Adrenal gland (tissue), 12 donors: ENCODE data around the gene C1QB. TPM values are rescaled to one million over a fixed set of nuclear protein-coding genes. Genes with fewer than 3 reads are reported as not detected.

Source experiments
- DNase-seq, 7 donors: peaks; one replicate each; pipeline ENCODE4 v3.0.0-alpha.2; 2019 to 2020
- H3K27ac ChIP-seq, 5 donors: fragments of 200-600 bp; sonication (generic) in 4 of 5; 1 replicate in 3 of 5; 2 replicates in 2 of 5; pipeline versions ENCODE4 v1.5.1 to v1.8.0; 2016 to 2020; ENCODE audit warnings: mild to moderate bottlenecking in 1 of 5
- H3K27me3 ChIP-seq: fragments of 200-600 bp; 2 replicates; pipeline ENCODE4 v1.8.0; 2021
- H3K36me3 ChIP-seq, 2 donors: fragments of 200-600 bp; replicated peaks in 1 of 2; 1 replicate in 1 of 2; 2 replicates in 1 of 2; pipeline versions ENCODE4 v1.5.1 to v1.8.0; 2018 to 2022
- H3K4me1 ChIP-seq, 2 donors: fragments of 200-600 bp; replicated peaks in 1 of 2; 1 replicate in 1 of 2; 2 replicates in 1 of 2; pipeline versions ENCODE4 v1.5.1 to v1.8.0; 2018 to 2021
- H3K4me3 ChIP-seq, 4 donors: fragments of 200-600 bp; sonication (generic) in 3 of 4; one replicate each; pipeline ENCODE4 v1.5.1; 2016 to 2018
- H3K9me3 ChIP-seq, 3 donors: fragments of 200-600 bp; sonication (generic) in 1 of 3; replicated peaks in 1 of 3; 1 replicate in 2 of 3; 2 replicates in 1 of 3; pipeline versions ENCODE4 v1.5.1 to v1.8.0; 2016 to 2021
- CTCF ChIP-seq, 6 experiments: fragments of 450-650 bp in 4 of 6; fragments of 200-600 bp in 2 of 6; sonication (generic) in 1 of 6; IDR thresholded peaks; 1 replicate in 5 of 6; 2 replicates in 1 of 6; pipeline versions ENCODE4 v1.5.1 to v1.8.0; 2016 to 2021; ENCODE audit warnings: antibody characterized with exemption in 6 of 6, mild to moderate bottlenecking in 2 of 6, moderate library complexity in 1 of 6
- POLR2A ChIP-seq, 2 donors: fragments of 450-650 bp; IDR thresholded peaks; one replicate each; pipeline ENCODE4 v1.6.1; 2017; ENCODE audit warnings: antibody characterized with exemption in 2 of 2, mild to moderate bottlenecking in 2 of 2, moderate library complexity in 1 of 2
- WGBS, 4 donors: extraction: QIAGEN DNeasy Blood & Tissue Kit in 2 of 4; methylation state at CpG; one replicate each; pipeline versions ENCODE4 v1.1.5 to v1.1.7; 2013 to 2017; 5-methylcytosine and 5-hydroxymethylcytosine counted together
- intact Hi-C, 2 donors: fragments of 100-400 bp; cut with DNase I; formaldehyde crosslinking; loops; one replicate each; pipeline versions ENCODE4 v1.14.1 to v1.15.0; 2022 to 2023
- polyA plus RNA-seq, 3 donors: library from polyadenylated mRNA; stranded (reverse); fragments of 200-250 nt in 2 of 3; fragments of 350-450 nt in 1 of 3; fragmentation: Illumina TruSeq in 1 of 3; extraction: RNeasy Lipid Tissue Mini Kit (QIAGEN cat#74804) in 1 of 3; gene quantifications; one replicate each; pipeline ENCODE4 v1.2.3, GENCODE V29; 2013 to 2014
- total RNA-seq, 9 donors: library from RNA; depleted of rRNA in 4 of 9; stranded (reverse); fragments of >200 nt in 4 of 9; fragments of 120-200 nt in 1 of 9; fragmentation: NEBNext Ultra II Directional in 1 of 9; extraction: Animal tissue kit (Norgen Biotek cat#: 25700) in 1 of 9; gene quantifications; one replicate each; pipeline versions ENCODE4 v1.1.0 to v1.2.4, GENCODE V29; 2013 to 2023
- donor health status: healthy with polysubstance abuse.
- donor health status: Bipolar disorder and iron deficiency.
- donor health status: DM: yes; HTN: yes; CAD: no.
- donor health status: DM: no; HTN: no; CAD: no.
- donor health status: DM: no; HTN: no; CAD: no.
- donor health status: DM: yes; HTN: yes; CAD: no.

The C1QB gene
- total and polyA plus RNA-seq, 12 donors = 55.5 to 1,914 (median 529) TPM

- no peaks in the 10 kb centered on the region for H3K4me1 ChIP-seq
- no peaks in the 10 kb centered on the region for H3K9me3 ChIP-seq
- intact Hi-C loops = no loop called here
- no peak for DNase-seq
- peaks cover 12% of the 10 kb centered on the region for H3K27me3 ChIP-seq
- no peak overlapping the region for H3K27ac ChIP-seq
- 40 to 74% (median 66%) methylated on average over 1 to 5 of the region's 5 CpGs for whole genome bisulfite sequencing, 4 donors
- H3K4me3 ChIP-seq = no peak overlapping the region
- H3K36me3 ChIP-seq = no peaks in the 10 kb centered on the region
- TF ChIP-seq POLR2A (IDR thresholded peaks at IDR 0.05) (no peak), CTCF (IDR thresholded peaks at IDR 0.05) (no peak)
These were observed 39.5 kb upstream of the C1QB start for GRCh38 chr1:22613572-22613918.

GRCh38 chr1:22613951-22614350 is 39.1 kb upstream of the C1QB start:
- TF ChIP-seq CTCF (IDR thresholded peaks at IDR 0.05) (no peak), POLR2A (IDR thresholded peaks at IDR 0.05) (no peak)
- H3K36me3 ChIP-seq = no peaks in the 10 kb centered on the region
- peaks cover 14% of the 10 kb centered on the region for H3K27me3 ChIP-seq
- no peak for DNase-seq
- 26 to 38% (median 36%) methylated on average over 2 to 12 of the region's 12 CpGs for WGBS, 4 donors
- H3K4me3 ChIP-seq = no peak overlapping the region
- no peak overlapping the region for H3K27ac ChIP-seq
- H3K4me1 ChIP-seq = no peaks in the 10 kb centered on the region
- H3K9me3 ChIP-seq = no peaks in the 10 kb centered on the region
- intact Hi-C loops = no loop called here

GRCh38 chr1:22615886-22616285 is 37.1 kb upstream of the C1QB start:
- Histone ChIP-seq H3K27ac (no peak overlapping the region), H3K27me3 (peaks cover 14% of the 10 kb centered on the region), H3K4me1 (no peaks in the 10 kb centered on the region), H3K36me3 (no peaks in the 10 kb centered on the region), H3K9me3 (no peaks in the 10 kb centered on the region), H3K4me3 (no peak overlapping the region)
- intact Hi-C loops = no loop called here
- 0 to 80% (median 31%) methylated on average over 1 to 2 of the region's 2 CpGs for whole genome bisulfite sequencing, 4 donors
- TF ChIP-seq CTCF (IDR thresholded peaks at IDR 0.05) = no peak
- TF ChIP-seq POLR2A (IDR thresholded peaks at IDR 0.05) = no peak
- DNase-seq = peak in 1 of 7 donors; percentile 30

GRCh38 chr1:22616571-22616970 is 36.5 kb upstream of the C1QB start:
- no peak for DNase-seq
- peaks cover 19% of the 10 kb centered on the region for H3K27me3 ChIP-seq
- no peak overlapping the region for H3K4me3 ChIP-seq
- H3K36me3 ChIP-seq = no peaks in the 10 kb centered on the region
- H3K9me3 ChIP-seq = no peaks in the 10 kb centered on the region
- 48 to 67% (median 61%) methylated on average over 1 to 11 of the region's 11 CpGs; no CpG with 5 or more reads in 1 of the 4 donors for WGBS, 4 donors
- TF ChIP-seq POLR2A (IDR thresholded peaks at IDR 0.05) (no peak), CTCF (IDR thresholded peaks at IDR 0.05) (no peak)
- intact Hi-C loops = no loop called here
- no peak overlapping the region for H3K27ac ChIP-seq
- H3K4me1 ChIP-seq = no peaks in the 10 kb centered on the region
